CD8-positive, alpha-beta memory T cell (primary cell): ENCODE data around the gene AMH. TPM values are rescaled to one million over a fixed set of nuclear protein-coding genes. Genes with fewer than 3 reads are reported as not detected.

Source experiments
- CTCF ChIA-PET: fragments of 350-600 bp; sonication (Branson Sonifier 250); formaldehyde crosslinking; loops from one replicate; lab custom pipeline; 2021; ENCODE audit warnings: antibody characterized with exemption; lab: Charles Lee
- POLR2A ChIA-PET: fragments of 350-600 bp; sonication (Branson Sonifier 250); formaldehyde crosslinking; loops from one replicate; lab custom pipeline; 2021; ENCODE audit warnings: antibody characterized with exemption; lab: Charles Lee
- DNase-seq, 5 donors: peaks; one replicate each; pipeline versions ENCODE4 v3.0.0 to v3.0.0-alpha.2; 2020 to 2022; ENCODE audit warnings: mixed read lengths in 1 of 5
- H3K27ac ChIP-seq: one replicate; pipeline ENCODE4 v1.7.0; 2013; ENCODE audit warnings: low read depth, mild to moderate bottlenecking, low read length, moderate library complexity
- H3K27me3 ChIP-seq: 2 replicates; pipeline ENCODE4 v1.7.0; 2013; ENCODE audit warnings: low read length, mild to moderate bottlenecking; ENCODE audit not compliant: insufficient read depth, poor library complexity, severe bottlenecking
- H3K36me3 ChIP-seq: 2 replicates; pipeline ENCODE4 v1.7.0; 2013; ENCODE audit warnings: mild to moderate bottlenecking, low read length, moderate library complexity; ENCODE audit not compliant: insufficient read depth
- H3K4me1 ChIP-seq: 2 replicates; pipeline ENCODE4 v1.7.0; 2013; ENCODE audit warnings: mild to moderate bottlenecking, low read length, moderate library complexity; ENCODE audit not compliant: insufficient read depth
- H3K4me3 ChIP-seq: 2 replicates; pipeline ENCODE4 v1.7.0; 2013; ENCODE audit warnings: mild to moderate bottlenecking, low read length
- H3K9me3 ChIP-seq: 2 replicates; pipeline ENCODE4 v1.7.0; 2013; ENCODE audit warnings: mild to moderate bottlenecking, low read length
- H3K27ac Mint-ChIP-seq, 8 donors: one replicate each; pipeline ENCODE4 v1.8.0; 2020 to 2021; ENCODE audit warnings: mixed read lengths in 8 of 8, mild to moderate bottlenecking in 6 of 8, inconsistent platforms in 3 of 8, moderate library complexity in 3 of 8
- H3K27me3 Mint-ChIP-seq, 2 donors: one replicate each; pipeline ENCODE4 v1.8.0; 2020 to 2021; ENCODE audit warnings: mixed read lengths in 2 of 2, mild to moderate bottlenecking in 1 of 2, moderate library complexity in 1 of 2
- H3K36me3 Mint-ChIP-seq, 3 donors: one replicate each; pipeline ENCODE4 v1.8.0; 2020 to 2021; ENCODE audit warnings: mixed read lengths in 3 of 3, inconsistent platforms in 1 of 3, mild to moderate bottlenecking in 1 of 3
- H3K4me1 Mint-ChIP-seq, 3 donors: one replicate each; pipeline ENCODE4 v1.8.0; 2020 to 2021; ENCODE audit warnings: mixed read lengths in 3 of 3, inconsistent platforms in 1 of 3, mild to moderate bottlenecking in 1 of 3
- H3K4me3 Mint-ChIP-seq, 7 donors: one replicate each; pipeline ENCODE4 v1.8.0; 2020 to 2021; ENCODE audit warnings: mixed read lengths in 7 of 7, mild to moderate bottlenecking in 6 of 7, moderate library complexity in 4 of 7, inconsistent platforms in 2 of 7
- H3K9me3 Mint-ChIP-seq, 5 donors: one replicate each; pipeline ENCODE4 v1.8.0; 2020 to 2022; ENCODE audit warnings: mixed read lengths in 5 of 5, mild to moderate bottlenecking in 3 of 5, moderate library complexity in 2 of 5, inconsistent platforms in 1 of 5
- polyA plus RNA-seq: library from polyadenylated mRNA; unstranded; fragments of 300-500 nt; fragmentation: Illumina TruSeq; gene quantifications from one replicate; pipeline ENCODE4 v1.2.3, GENCODE V29; 2021
- total RNA-seq, 2 experiments: library from RNA; stranded (reverse); gene quantifications; one replicate each; pipeline ENCODE4 v1.2.3, GENCODE V29; 2021

The AMH gene
- total and polyA plus RNA-seq, 3 experiments from 2014 or later: 5.9 to 7.4 TPM; not detected in 1

- Mint-ChIP-seq H3K4me1 (peaks cover 39 to 45% (median 42%) of the 10 kb centered on the region in 3 donors), H3K4me3 (peak overlapping the region in 1 of 7 donors; percentile 76), H3K9me3 (peaks cover 0 to 1% (median 0%) of the 10 kb centered on the region in 5 donors), H3K27me3 (no peaks in the 10 kb centered on the region), H3K27ac (peak overlapping the region in 1 of 8 donors; percentile 86), H3K36me3 (peaks cover 0 to 73% (median 7%) of the 10 kb centered on the region in 3 donors)
- H3K9me3 ChIP-seq: no peaks in the 10 kb centered on the region
- no peak overlapping the region for H3K4me3 ChIP-seq
- H3K27me3 ChIP-seq: no peaks in the 10 kb centered on the region
- H3K27ac ChIP-seq: no peak overlapping the region
- DNase-seq: no peak
- POLR2A ChIA-PET: no interaction called here
- CTCF ChIA-PET: interaction anchor here (1.2 kb wide), 1 partner anchor 20 kb away, joined by 4 read pairs; no protein-coding TSS in a partner anchor
- peaks cover 50% of the 10 kb centered on the region for H3K4me1 ChIP-seq
- peaks cover 43% of the 10 kb centered on the region for H3K36me3 ChIP-seq
Observed at GRCh38 chr19:2243274-2244124, 5.6 kb upstream of the AMH start.

- Histone ChIP-seq H3K36me3 (peaks cover 43% of the 10 kb centered on the region), H3K4me1 (peaks cover 45% of the 10 kb centered on the region), H3K9me3 (no peaks in the 10 kb centered on the region), H3K27me3 (no peaks in the 10 kb centered on the region), H3K4me3 (no peak overlapping the region), H3K27ac (no peak overlapping the region)
- ChIA-PET CTCF (no interaction called here), POLR2A (no interaction called here)
- no peak for DNase-seq
- Mint-ChIP-seq H3K4me3 (no peak overlapping the region), H3K36me3 (peaks cover 0 to 75% (median 7%) of the 10 kb centered on the region in 3 donors), H3K27me3 (no peaks in the 10 kb centered on the region), H3K27ac (no peak overlapping the region), H3K4me1 (peaks cover 34 to 39% (median 36%) of the 10 kb centered on the region in 3 donors), H3K9me3 (peaks cover 0 to 1% (median 0%) of the 10 kb centered on the region in 5 donors)
Observed at GRCh38 chr19:2244125-2244411, 5.1 kb upstream of the AMH start.

- Histone ChIP-seq H3K4me3 (no peak overlapping the region), H3K36me3 (peaks cover 43% of the 10 kb centered on the region), H3K9me3 (no peaks in the 10 kb centered on the region), H3K27ac (no peak overlapping the region), H3K27me3 (no peaks in the 10 kb centered on the region), H3K4me1 (peaks cover 41% of the 10 kb centered on the region)
- Mint-ChIP-seq H3K4me1 (peaks cover 30 to 36% (median 32%) of the 10 kb centered on the region in 3 donors), H3K4me3 (no peak overlapping the region), H3K27ac (peak overlapping the region in 1 of 8 donors; percentile 72), H3K36me3 (peaks cover 0 to 73% (median 6%) of the 10 kb centered on the region in 3 donors), H3K27me3 (no peaks in the 10 kb centered on the region), H3K9me3 (peaks cover 0 to 1% (median 0%) of the 10 kb centered on the region in 5 donors)
- POLR2A ChIA-PET: no interaction called here
- CTCF ChIA-PET: interaction anchor here (1.9 kb wide), 1 partner anchor 14 kb away, joined by 5 read pairs; no protein-coding TSS in a partner anchor
- DNase-seq: no peak
Observed at GRCh38 chr19:2244486-2244885, 4.6 kb upstream of the AMH start.

GRCh38 chr19:2245273-2245672 is 3.9 kb upstream of the AMH start:
- no peak for DNase-seq
- Mint-ChIP-seq H3K4me3 (no peak overlapping the region), H3K4me1 (peaks cover 24 to 28% (median 24%) of the 10 kb centered on the region in 3 donors), H3K27ac (no peak overlapping the region), H3K36me3 (peaks cover 0 to 67% (median 3%) of the 10 kb centered on the region in 3 donors), H3K9me3 (peaks cover 0 to 1% (median 0%) of the 10 kb centered on the region in 5 donors), H3K27me3 (peaks cover 0 to 2% of the 10 kb centered on the region in 2 donors)
- ChIA-PET CTCF (interaction anchor here (1.9 kb wide), 1 partner anchor 14 kb away, joined by 5 read pairs; no protein-coding TSS in a partner anchor), POLR2A (no interaction called here)
- Histone ChIP-seq H3K27ac (no peak overlapping the region), H3K27me3 (peaks cover 2% of the 10 kb centered on the region), H3K4me1 (peaks cover 34% of the 10 kb centered on the region), H3K9me3 (no peaks in the 10 kb centered on the region), H3K4me3 (no peak overlapping the region), H3K36me3 (peaks cover 43% of the 10 kb centered on the region)

GRCh38 chr19:2246014-2246620 is 3.0 kb upstream of the AMH start:
- Histone ChIP-seq H3K4me1 (peaks cover 25% of the 10 kb centered on the region), H3K27ac (no peak overlapping the region), H3K27me3 (peaks cover 5% of the 10 kb centered on the region), H3K4me3 (no peak overlapping the region), H3K36me3 (peaks cover 43% of the 10 kb centered on the region), H3K9me3 (no peaks in the 10 kb centered on the region)
- CTCF ChIA-PET: interaction anchor here (1.9 kb wide), 1 partner anchor 13 kb away, joined by 5 read pairs; no protein-coding TSS in a partner anchor
- POLR2A ChIA-PET: interaction anchor here (1.3 kb wide), 1 partner anchor 12 kb away, joined by 3 read pairs; no protein-coding TSS in a partner anchor
- Mint-ChIP-seq H3K9me3 (peaks cover 0 to 1% (median 0%) of the 10 kb centered on the region in 5 donors), H3K36me3 (peaks cover 0 to 60% (median 3%) of the 10 kb centered on the region in 3 donors), H3K27me3 (peaks cover 0 to 2% of the 10 kb centered on the region in 2 donors), H3K4me3 (peak overlapping the region in 1 of 7 donors; percentile 45), H3K27ac (no peak overlapping the region), H3K4me1 (peaks cover 16 to 19% (median 16%) of the 10 kb centered on the region in 3 donors)
- no peak for DNase-seq

GRCh38 chr19:2246801-2247361 is 2.2 kb upstream of the AMH start:
- H3K4me3 ChIP-seq: no peak overlapping the region
- peaks cover 0 to 1% (median 0%) of the 10 kb centered on the region in 5 donors for H3K9me3 Mint-ChIP-seq
- no peak overlapping the region for H3K4me3 Mint-ChIP-seq
- no peak overlapping the region for H3K27ac Mint-ChIP-seq
- POLR2A ChIA-PET: interaction anchor here (1.3 kb wide), 1 partner anchor 11 kb away, joined by 3 read pairs; no protein-coding TSS in a partner anchor
- peaks cover 9% of the 10 kb centered on the region for H3K27me3 ChIP-seq
- H3K36me3 Mint-ChIP-seq: peaks cover 0 to 55% (median 3%) of the 10 kb centered on the region in 3 donors
- H3K27me3 Mint-ChIP-seq: peaks cover 0 to 2% of the 10 kb centered on the region in 2 donors
- H3K36me3 ChIP-seq: peaks cover 43% of the 10 kb centered on the region
- no peak overlapping the region for H3K27ac ChIP-seq
- CTCF ChIA-PET: no interaction called here
- peaks cover 21% of the 10 kb centered on the region for H3K4me1 ChIP-seq
- H3K4me1 Mint-ChIP-seq: peaks cover 9 to 16% (median 9%) of the 10 kb centered on the region in 3 donors
- no peaks in the 10 kb centered on the region for H3K9me3 ChIP-seq
- DNase-seq: no peak

GRCh38 chr19:2247433-2248101 is 1.6 kb upstream of the AMH start:
- DNase-seq: no peak
- Histone ChIP-seq H3K4me3 (no peak overlapping the region), H3K27me3 (peaks cover 10% of the 10 kb centered on the region), H3K36me3 (peaks cover 43% of the 10 kb centered on the region), H3K27ac (no peak overlapping the region), H3K4me1 (peaks cover 21% of the 10 kb centered on the region), H3K9me3 (no peaks in the 10 kb centered on the region)
- peaks cover 0 to 50% (median 2%) of the 10 kb centered on the region in 3 donors for H3K36me3 Mint-ChIP-seq
- H3K27ac Mint-ChIP-seq: no peak overlapping the region
- ChIA-PET POLR2A (no interaction called here), CTCF (no interaction called here)
- peaks cover 0 to 1% (median 0%) of the 10 kb centered on the region in 5 donors for H3K9me3 Mint-ChIP-seq
- H3K27me3 Mint-ChIP-seq: peaks cover 0 to 2% of the 10 kb centered on the region in 2 donors
- H3K4me1 Mint-ChIP-seq: peaks cover 4 to 13% (median 4%) of the 10 kb centered on the region in 3 donors
- H3K4me3 Mint-ChIP-seq: no peak overlapping the region
